ENCODE results near the gene CHRD. TPM values are rescaled to one million over a fixed set of nuclear protein-coding genes. Genes with fewer than 3 reads are reported as not detected.

CHRD gene
- not detected for total RNA-seq
- polyA plus RNA-seq, result not detected
- not detected for total RNA-seq

GRCh38 chr3:184379358-184380184 lies at the start of gene CHRD:
TSS of gene CHRD (plus strand) at chr3:184380054. CDS start at chr3:184380319, 265 bp downstream.
- no peak for ATAC-seq
- CTCF ChIA-PET, result no interaction called here

GRCh38 chr3:184332370-184333090 lies 47.3 kb upstream of the CHRD start:
- ChIA-PET POLR2A (no interaction called here), CTCF (no interaction called here)
- Histone ChIP-seq H3K9me3 (ENCODE audit: control insufficient read depth in 2 of 3, low read length in 3 of 3) (no peaks in the 10 kb centered on the region), H3K27ac (ENCODE audit: low read depth, low read length) (peak overlapping the region; percentile 37), H3K27me3 (ENCODE audit: control insufficient read depth in 2 of 2, insufficient read depth in 2 of 2, low read length in 2 of 2) (no peaks in the 10 kb centered on the region), H3K4me3 (ENCODE audit: low read length) (no peak overlapping the region), H3K36me3 (ENCODE audit: control insufficient read depth in 2 of 3, insufficient read depth in 3 of 3, low read length in 3 of 3) (peaks cover 20 to 71% (median 35%) of the 10 kb centered on the region in 3 experiments), H3K4me1 (ENCODE audit: control insufficient read depth in 2 of 2, insufficient read depth in 2 of 2, low read length in 2 of 2) (peaks cover 8 to 10% of the 10 kb centered on the region in 2 donors)
- DNase-seq (no peak), ATAC-seq (no peak)
- peaks cover 8 to 43% (median 18%) of the 10 kb centered on the region in 5 donors for H3K36me3 Mint-ChIP-seq
- peak overlapping the region in 2 of 10 donors; percentile 8 to 12 for H3K4me3 Mint-ChIP-seq
- H3K27me3 Mint-ChIP-seq, result no peaks in the 10 kb centered on the region
- H3K9me3 Mint-ChIP-seq, result peaks cover 0 to 3% (median 0%) of the 10 kb centered on the region in 11 donors
- intact Hi-C loops (cut with micrococcal nuclease), result no loop called here
- peaks cover 7 to 47% (median 13%) of the 10 kb centered on the region in 7 donors for H3K4me1 Mint-ChIP-seq
- H3K27ac Mint-ChIP-seq, result peak overlapping the region in 8 of 9 donors; percentile 45 to 99 (median 82)

More at GRCh38 chr3:184379358-184380184, at the start of gene CHRD:
- intact Hi-C loops (cut with micrococcal nuclease), result no loop called here
- Mint-ChIP-seq H3K27me3 (peaks cover 38 to 84% (median 48%) of the 10 kb centered on the region in 5 donors), H3K4me1 (peaks cover 0 to 15% (median 8%) of the 10 kb centered on the region in 7 donors), H3K9me3 (peaks cover 0 to 3% (median 0%) of the 10 kb centered on the region in 11 donors), H3K4me3 (peak within 1 kb of the TSS; percentile 72 to 85 (median 81)), H3K36me3 (peaks cover 0 to 1% (median 0%) of the 10 kb centered on the region in 5 donors), H3K27ac (no peak within 1 kb of the TSS)
- H3K4me3 ChIP-seq (ENCODE audit: low read length), result peak within 1 kb of the TSS; percentile 36
- no peaks in the 10 kb centered on the region for H3K9me3 ChIP-seq (ENCODE audit: control insufficient read depth in 2 of 3, low read length in 3 of 3)
- H3K27me3 ChIP-seq (ENCODE audit: control insufficient read depth in 2 of 2, insufficient read depth in 2 of 2, low read length in 2 of 2), result peaks cover 0 to 9% of the 10 kb centered on the region in 2 donors
- no peak within 1 kb of the TSS for H3K27ac ChIP-seq (ENCODE audit: low read depth, low read length)
- H3K4me1 ChIP-seq (ENCODE audit: control insufficient read depth in 2 of 2, insufficient read depth in 2 of 2, low read length in 2 of 2), result peaks cover 4 to 5% of the 10 kb centered on the region in 2 donors
- DNase-seq, result no peak
- no peaks in the 10 kb centered on the region for H3K36me3 ChIP-seq (ENCODE audit: control insufficient read depth in 2 of 3, insufficient read depth in 3 of 3, low read length in 3 of 3)
- POLR2A ChIA-PET, result interaction anchor here (0.7 to 1.6 kb wide), 2 partner anchors 12 to 18 kb away, joined by 3 to 4 read pairs; partner anchors contain the start of genes CLCN2 and POLR2H

DNA sequence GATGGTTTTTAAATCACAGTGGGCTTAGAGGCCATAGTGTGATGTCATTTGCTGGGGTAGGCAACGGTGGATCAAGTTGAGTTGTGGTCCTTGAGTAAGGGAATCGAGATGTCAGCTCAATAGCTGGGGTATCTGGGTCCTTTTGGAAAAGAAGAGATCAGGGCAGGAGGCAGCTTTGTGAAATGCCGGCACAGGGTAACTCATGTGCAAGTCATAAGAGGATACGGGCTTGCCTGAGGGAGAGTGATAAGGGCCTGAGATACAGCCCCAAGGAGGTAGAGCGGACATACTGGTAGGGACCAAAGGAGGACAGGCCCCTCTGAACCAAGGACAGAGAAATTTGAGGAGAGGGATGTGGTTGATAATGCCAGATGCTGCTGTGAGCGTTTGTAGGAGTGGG lies 46.7 kb upstream of the CHRD start:
- intact Hi-C loops (cut with micrococcal nuclease), result no loop called here
- Mint-ChIP-seq H3K27me3 (no peaks in the 10 kb centered on the region), H3K36me3 (peaks cover 8 to 36% (median 18%) of the 10 kb centered on the region in 5 donors), H3K4me3 (peak overlapping the region in 1 of 10 donors; percentile 8), H3K27ac (peak overlapping the region; percentile 52 to 99 (median 89)), H3K4me1 (peaks cover 14 to 52% (median 19%) of the 10 kb centered on the region in 7 donors), H3K9me3 (peaks cover 0 to 3% (median 0%) of the 10 kb centered on the region in 11 donors)
- CTCF ChIA-PET, result no interaction called here
- no peaks in the 10 kb centered on the region for H3K27me3 ChIP-seq (ENCODE audit: control insufficient read depth in 2 of 2, insufficient read depth in 2 of 2, low read length in 2 of 2)
- H3K4me3 ChIP-seq (ENCODE audit: low read length), result no peak overlapping the region
- H3K9me3 ChIP-seq (ENCODE audit: control insufficient read depth in 2 of 3, low read length in 3 of 3), result no peaks in the 10 kb centered on the region
- DNase-seq (no peak), ATAC-seq (no peak)
- H3K27ac ChIP-seq (ENCODE audit: low read depth, low read length), result peak overlapping the region; percentile 96
- POLR2A ChIA-PET, result no interaction called here
- H3K4me1 ChIP-seq (ENCODE audit: control insufficient read depth in 2 of 2, insufficient read depth in 2 of 2, low read length in 2 of 2), result peaks cover 8 to 10% of the 10 kb centered on the region in 2 donors
- peaks cover 19 to 65% (median 30%) of the 10 kb centered on the region in 3 experiments for H3K36me3 ChIP-seq (ENCODE audit: control insufficient read depth in 2 of 3, insufficient read depth in 3 of 3, low read length in 3 of 3)

DNA sequence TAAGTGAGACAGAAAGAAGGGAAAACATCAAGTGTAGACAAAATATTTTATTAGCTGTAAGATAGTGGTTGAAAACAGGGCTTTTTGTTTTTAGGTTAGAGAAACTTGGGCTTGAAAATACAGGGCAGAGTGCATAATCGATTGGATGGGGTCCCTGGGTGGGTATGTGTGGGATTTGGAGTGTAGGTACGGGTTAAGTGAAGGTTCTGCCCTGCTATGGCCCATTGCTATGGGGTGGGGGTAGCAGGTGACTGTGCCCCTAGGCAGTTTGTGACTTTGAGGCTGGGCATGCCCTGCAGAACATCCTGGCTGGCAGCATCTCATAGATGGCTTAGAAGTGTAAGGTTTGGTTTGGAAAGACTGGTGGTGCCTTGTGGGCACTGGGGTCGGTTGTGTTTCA lies 46.2 kb upstream of the CHRD start:
- H3K36me3 ChIP-seq (ENCODE audit: control insufficient read depth in 2 of 3, insufficient read depth in 3 of 3, low read length in 3 of 3), result peaks cover 14 to 60% (median 25%) of the 10 kb centered on the region in 3 experiments
- CTCF ChIA-PET, result no interaction called here
- Mint-ChIP-seq H3K4me1 (peaks cover 16 to 52% (median 19%) of the 10 kb centered on the region in 7 donors), H3K4me3 (peak overlapping the region in 3 of 10 donors; percentile 1 to 76 (median 72)), H3K27me3 (no peaks in the 10 kb centered on the region), H3K27ac (peak overlapping the region; percentile 73 to 99 (median 89)), H3K9me3 (peaks cover 0 to 3% (median 0%) of the 10 kb centered on the region in 11 donors), H3K36me3 (peaks cover 8 to 31% (median 14%) of the 10 kb centered on the region in 5 donors)
- no peaks in the 10 kb centered on the region for H3K27me3 ChIP-seq (ENCODE audit: control insufficient read depth in 2 of 2, insufficient read depth in 2 of 2, low read length in 2 of 2)
- no peaks in the 10 kb centered on the region for H3K9me3 ChIP-seq (ENCODE audit: control insufficient read depth in 2 of 3, low read length in 3 of 3)
- DNase-seq (no peak), ATAC-seq (no peak)
- H3K4me1 ChIP-seq (ENCODE audit: control insufficient read depth in 2 of 2, insufficient read depth in 2 of 2, low read length in 2 of 2), result peaks cover 8 to 10% of the 10 kb centered on the region in 2 donors
- peak overlapping the region; percentile 96 for H3K27ac ChIP-seq (ENCODE audit: low read depth, low read length)
- intact Hi-C loops (cut with micrococcal nuclease), result no loop called here
- POLR2A ChIA-PET, result interaction anchor here (0.6 kb wide), 1 partner anchor 34 kb away, joined by 3 read pairs; no protein-coding TSS in a partner anchor
- no peak overlapping the region for H3K4me3 ChIP-seq (ENCODE audit: low read length)

DNA sequence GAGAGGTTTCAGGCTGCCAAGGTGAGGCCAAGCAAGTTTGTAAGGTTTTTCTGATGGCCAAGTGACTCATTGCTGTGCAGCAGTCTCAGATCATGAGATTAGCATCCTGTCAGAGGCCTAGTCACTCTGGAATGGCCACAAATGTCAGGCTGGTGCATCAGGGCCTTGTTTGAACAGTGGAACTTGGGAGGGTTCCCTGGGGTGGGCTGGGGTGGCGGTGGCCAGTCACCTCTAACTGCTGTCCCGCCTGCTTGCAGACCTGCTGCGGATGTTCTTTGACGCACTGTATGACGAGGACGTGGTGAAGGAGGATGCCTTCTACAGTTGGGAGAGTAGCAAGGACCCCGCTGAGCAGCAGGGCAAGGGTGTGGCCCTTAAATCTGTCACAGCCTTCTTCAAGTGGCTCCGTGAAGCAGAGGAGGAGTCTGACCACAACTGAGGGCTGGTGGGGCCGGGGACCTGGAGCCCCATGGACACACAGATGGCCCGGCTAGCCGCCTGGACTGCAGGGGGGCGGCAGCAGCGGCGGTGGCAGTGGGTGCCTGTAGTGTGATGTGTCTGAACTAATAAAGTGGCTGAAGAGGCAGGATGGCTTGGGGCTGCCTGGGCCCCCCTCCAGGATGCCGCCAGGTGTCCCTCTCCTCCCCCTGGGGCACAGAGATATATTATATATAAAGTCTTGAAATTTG lies 45.2 kb upstream of the CHRD start:
- Mint-ChIP-seq H3K27me3 (no peaks in the 10 kb centered on the region), H3K36me3 (peaks cover 3 to 23% (median 7%) of the 10 kb centered on the region in 5 donors), H3K27ac (peak overlapping the region; percentile 73 to 99 (median 91)), H3K4me1 (peaks cover 16 to 52% (median 19%) of the 10 kb centered on the region in 7 donors), H3K4me3 (peak overlapping the region in 7 of 10 donors; percentile 13 to 76 (median 42)), H3K9me3 (peaks cover 0 to 3% (median 0%) of the 10 kb centered on the region in 11 donors)
- ChIA-PET CTCF (no interaction called here), POLR2A (no interaction called here)
- no peak overlapping the region for H3K4me3 ChIP-seq (ENCODE audit: low read length)
- no peaks in the 10 kb centered on the region for H3K27me3 ChIP-seq (ENCODE audit: control insufficient read depth in 2 of 2, insufficient read depth in 2 of 2, low read length in 2 of 2)
- H3K27ac ChIP-seq (ENCODE audit: low read depth, low read length), result peak overlapping the region; percentile 96
- peaks cover 8 to 10% of the 10 kb centered on the region in 2 donors for H3K4me1 ChIP-seq (ENCODE audit: control insufficient read depth in 2 of 2, insufficient read depth in 2 of 2, low read length in 2 of 2)
- intact Hi-C loops (cut with micrococcal nuclease), result loop anchor here (1.0 kb wide), 4 partner anchors 20 to 85 kb away; partner anchors contain the start of genes EIF4G1 (in 2 of the 2), PSMD2 (in 2 of the 2) and EEF1AKMT4 (in 1 of the 2)
- H3K9me3 ChIP-seq (ENCODE audit: control insufficient read depth in 2 of 3, low read length in 3 of 3), result no peaks in the 10 kb centered on the region
- ATAC-seq, result peak; percentile 26
- peak in 2 of 9 donors; percentile 37 to 43 for DNase-seq
- H3K36me3 ChIP-seq (ENCODE audit: control insufficient read depth in 2 of 3, insufficient read depth in 3 of 3, low read length in 3 of 3), result peaks cover 9 to 51% (median 16%) of the 10 kb centered on the region in 3 experiments
